Measurements from ENCODE around the gene DMBX1. TPM values are rescaled to one million over a fixed set of nuclear protein-coding genes. Genes with fewer than 3 reads are reported as not detected.

DMBX1 gene
- polyA plus RNA-seq, 1 of the 3 experiments (the other 2 are of a cell fraction) = not detected

DNA sequence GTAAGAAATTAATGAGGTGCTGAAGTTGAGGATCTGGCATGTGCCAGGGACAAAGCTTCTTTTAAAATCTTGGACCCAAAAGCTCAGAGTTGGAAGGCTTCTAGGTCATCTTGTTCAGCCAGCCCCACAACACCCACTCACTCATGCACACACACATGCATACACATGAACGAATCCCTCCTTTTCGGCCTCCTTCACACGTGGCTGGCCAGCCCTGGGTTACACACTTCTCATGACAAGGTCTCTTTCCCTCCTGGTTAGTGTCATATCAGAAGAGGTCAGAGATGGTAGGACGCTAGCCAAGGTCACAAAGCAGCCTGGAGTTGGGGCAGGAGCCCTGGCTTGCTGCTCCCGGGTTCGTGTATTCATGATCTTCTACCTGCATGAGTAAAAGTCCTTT, 6.9 kb downstream of the DMBX1 start:
- no peak overlapping the region for H3K4me3 ChIP-seq (ENCODE audit: low read depth in 2 of 2, low read length in 1 of 2)
- 60% methylated on average over 6 of the region's 6 CpGs for WGBS (ENCODE audit: low lambda C conversion rate)
- no peak for DNase-seq
- no peak overlapping the region for H3K9ac ChIP-seq
- POLR2A ChIA-PET = no interaction called here
- CTCF ChIA-PET = no interaction called here
- no peaks in the 10 kb centered on the region for H3K9me2 ChIP-seq
- no peaks in the 10 kb centered on the region for H3K9me3 ChIP-seq
- H4K20me1 ChIP-seq (ENCODE audit: insufficient read depth) = no peaks in the 10 kb centered on the region
- H3K27ac ChIP-seq (ENCODE audit: low read depth in 2 of 2, low read length in 1 of 2) = no peak overlapping the region
- no peaks in the 10 kb centered on the region for H3F3A ChIP-seq (replicated peaks; ENCODE audit: insufficient read depth)
- H2AFZ ChIP-seq (ENCODE audit: low read depth) = no peak overlapping the region
- H3K79me2 ChIP-seq (ENCODE audit: insufficient read depth) = no peaks in the 10 kb centered on the region
- TF ChIP-seq, protein P1, sequence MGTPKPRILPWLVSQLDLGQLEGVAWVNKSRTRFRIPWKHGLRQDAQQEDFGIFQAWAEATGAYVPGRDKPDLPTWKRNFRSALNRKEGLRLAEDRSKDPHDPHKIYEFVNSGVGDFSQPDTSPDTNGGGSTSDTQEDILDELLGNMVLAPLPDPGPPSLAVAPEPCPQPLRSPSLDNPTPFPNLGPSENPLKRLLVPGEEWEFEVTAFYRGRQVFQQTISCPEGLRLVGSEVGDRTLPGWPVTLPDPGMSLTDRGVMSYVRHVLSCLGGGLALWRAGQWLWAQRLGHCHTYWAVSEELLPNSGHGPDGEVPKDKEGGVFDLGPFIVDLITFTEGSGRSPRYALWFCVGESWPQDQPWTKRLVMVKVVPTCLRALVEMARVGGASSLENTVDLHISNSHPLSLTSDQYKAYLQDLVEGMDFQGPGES (IDR thresholded peaks at IDR 0.05; ENCODE audit: low read depth, low read length) = no peak
- TF ChIP-seq RCOR1 (IDR thresholded peaks at IDR 0.05; ENCODE audit: low read length) = no peak
- TF ChIP-seq JUND (IDR thresholded peaks at IDR 0.05) = no peak
- peaks cover 18% of the 10 kb centered on the region for H3K27me3 ChIP-seq (ENCODE audit: insufficient read depth)
- no peak overlapping the region for H3K4me2 ChIP-seq
- no peaks in the 10 kb centered on the region for H3K36me3 ChIP-seq (replicated peaks in 1 of 2; ENCODE audit: control insufficient read depth in 1 of 2, insufficient read depth in 2 of 2, low read length in 1 of 2)
- no peaks in the 10 kb centered on the region for H3K4me1 ChIP-seq (ENCODE audit: control insufficient read depth in 1 of 2, insufficient read depth in 2 of 2, low read depth in 1 of 2, low read length in 1 of 2)

DNA sequence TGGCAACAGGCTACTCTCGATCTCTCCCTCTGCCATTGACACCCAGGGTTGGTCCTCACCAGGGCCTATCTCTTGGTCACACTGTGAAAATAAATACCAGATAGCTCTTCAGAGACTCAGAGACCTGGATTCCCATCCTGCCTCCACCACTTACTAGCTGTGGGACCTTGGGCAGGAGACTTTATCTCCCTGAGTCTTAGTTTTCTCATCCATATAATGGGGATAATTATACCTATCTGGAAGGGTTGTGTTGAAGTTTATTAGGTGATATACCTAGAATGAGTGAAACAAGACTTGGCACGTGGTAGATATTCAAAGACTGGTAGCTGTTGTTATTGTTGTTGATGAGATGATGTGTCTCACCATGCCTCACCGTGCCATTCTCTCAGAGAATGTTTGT, 7.4 kb downstream of the DMBX1 start:
- Histone ChIP-seq H2AFZ (ENCODE audit: low read depth) (no peak overlapping the region), H3K79me2 (ENCODE audit: insufficient read depth) (no peaks in the 10 kb centered on the region), H3K27me3 (ENCODE audit: insufficient read depth) (peaks cover 13% of the 10 kb centered on the region), H3K27ac (ENCODE audit: low read depth in 2 of 2, low read length in 1 of 2) (no peak overlapping the region), H3K9me2 (no peaks in the 10 kb centered on the region), H3K9me3 (no peaks in the 10 kb centered on the region), H3F3A (replicated peaks; ENCODE audit: insufficient read depth) (no peaks in the 10 kb centered on the region), H3K4me3 (ENCODE audit: low read depth in 2 of 2, low read length in 1 of 2) (no peak overlapping the region), H4K20me1 (ENCODE audit: insufficient read depth) (no peaks in the 10 kb centered on the region), H3K36me3 (replicated peaks in 1 of 2; ENCODE audit: control insufficient read depth in 1 of 2, insufficient read depth in 2 of 2, low read length in 1 of 2) (no peaks in the 10 kb centered on the region), H3K9ac (no peak overlapping the region), H3K4me1 (ENCODE audit: control insufficient read depth in 1 of 2, insufficient read depth in 2 of 2, low read depth in 1 of 2, low read length in 1 of 2) (no peaks in the 10 kb centered on the region), H3K4me2 (no peak overlapping the region)
- ChIA-PET CTCF (interaction anchor here (1.2 kb wide), 1 partner anchor 32 kb away, joined by 5 read pairs; no protein-coding TSS in a partner anchor), POLR2A (no interaction called here)
- DNase-seq = no peak
- TF ChIP-seq TEAD4 (IDR thresholded peaks at IDR 0.05; ENCODE audit: borderline replicate concordance, insufficient read depth) (no peak), NFIC (IDR thresholded peaks at IDR 0.05; ENCODE audit: borderline replicate concordance) (no peak), SMC3 (IDR thresholded peaks at IDR 0.05; ENCODE audit: low read depth, low read length) (no peak), RXRA (IDR thresholded peaks at IDR 0.05; ENCODE audit: borderline replicate concordance, low read depth) (no peak), TAF1 (IDR thresholded peaks at IDR 0.05; ENCODE audit: borderline replicate concordance, low read depth, low read length) (no peak), SIN3A (IDR thresholded peaks at IDR 0.05; ENCODE audit: borderline replicate concordance, low read depth, low read length) (no peak), FOSL2 (IDR thresholded peaks at IDR 0.05; ENCODE audit: borderline replicate concordance, low read depth) (no peak), FOXJ3 (CRISPR knock-in tag; IDR thresholded peaks at IDR 0.05) (no peak), RCOR1 (IDR thresholded peaks at IDR 0.05; ENCODE audit: low read length) (no peak), ELF1 (IDR thresholded peaks at IDR 0.05) (no peak), FOXM1 (IDR thresholded peaks at IDR 0.05; ENCODE audit: low read depth) (no peak), MEF2A (IDR thresholded peaks at IDR 0.05; ENCODE audit: borderline replicate concordance, low read depth) (no peak), NRF1 (IDR thresholded peaks at IDR 0.05; ENCODE audit: low read depth, low read length) (no peak), JUND (IDR thresholded peaks at IDR 0.05) (no peak), YY1 (IDR thresholded peaks at IDR 0.05; ENCODE audit: low read depth) (no peak), MXI1 (IDR thresholded peaks at IDR 0.05; ENCODE audit: low read depth, low read length) (no peak)
- TF ChIP-seq, protein P2, sequence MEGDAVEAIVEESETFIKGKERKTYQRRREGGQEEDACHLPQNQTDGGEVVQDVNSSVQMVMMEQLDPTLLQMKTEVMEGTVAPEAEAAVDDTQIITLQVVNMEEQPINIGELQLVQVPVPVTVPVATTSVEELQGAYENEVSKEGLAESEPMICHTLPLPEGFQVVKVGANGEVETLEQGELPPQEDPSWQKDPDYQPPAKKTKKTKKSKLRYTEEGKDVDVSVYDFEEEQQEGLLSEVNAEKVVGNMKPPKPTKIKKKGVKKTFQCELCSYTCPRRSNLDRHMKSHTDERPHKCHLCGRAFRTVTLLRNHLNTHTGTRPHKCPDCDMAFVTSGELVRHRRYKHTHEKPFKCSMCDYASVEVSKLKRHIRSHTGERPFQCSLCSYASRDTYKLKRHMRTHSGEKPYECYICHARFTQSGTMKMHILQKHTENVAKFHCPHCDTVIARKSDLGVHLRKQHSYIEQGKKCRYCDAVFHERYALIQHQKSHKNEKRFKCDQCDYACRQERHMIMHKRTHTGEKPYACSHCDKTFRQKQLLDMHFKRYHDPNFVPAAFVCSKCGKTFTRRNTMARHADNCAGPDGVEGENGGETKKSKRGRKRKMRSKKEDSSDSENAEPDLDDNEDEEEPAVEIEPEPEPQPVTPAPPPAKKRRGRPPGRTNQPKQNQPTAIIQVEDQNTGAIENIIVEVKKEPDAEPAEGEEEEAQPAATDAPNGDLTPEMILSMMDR (IDR thresholded peaks at IDR 0.05) = no peak
- TF ChIP-seq, protein P3, sequence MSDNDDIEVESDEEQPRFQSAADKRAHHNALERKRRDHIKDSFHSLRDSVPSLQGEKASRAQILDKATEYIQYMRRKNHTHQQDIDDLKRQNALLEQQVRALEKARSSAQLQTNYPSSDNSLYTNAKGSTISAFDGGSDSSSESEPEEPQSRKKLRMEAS (IDR thresholded peaks at IDR 0.05; ENCODE audit: low read depth) = no peak
- TF ChIP-seq, protein P4, sequence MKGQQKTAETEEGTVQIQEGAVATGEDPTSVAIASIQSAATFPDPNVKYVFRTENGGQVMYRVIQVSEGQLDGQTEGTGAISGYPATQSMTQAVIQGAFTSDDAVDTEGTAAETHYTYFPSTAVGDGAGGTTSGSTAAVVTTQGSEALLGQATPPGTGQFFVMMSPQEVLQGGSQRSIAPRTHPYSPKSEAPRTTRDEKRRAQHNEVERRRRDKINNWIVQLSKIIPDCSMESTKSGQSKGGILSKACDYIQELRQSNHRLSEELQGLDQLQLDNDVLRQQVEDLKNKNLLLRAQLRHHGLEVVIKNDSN (IDR thresholded peaks at IDR 0.05; ENCODE audit: borderline replicate concordance, low read depth) = no peak
- 53% methylated on average over 3 of the region's 3 CpGs for WGBS (ENCODE audit: low lambda C conversion rate)
